ENCODE measurements around the gene SPINK8. TPM values are rescaled to one million over a fixed set of nuclear protein-coding genes. Genes with fewer than 3 reads are reported as not detected.

SPINK8 gene
- total and polyA plus RNA-seq, 12 donors: not detected

GRCh38 chr3:48370333-48370713, 36.9 kb upstream of the SPINK8 start:
- DNase-seq (no peak), ATAC-seq (no peak)
- no peaks in the 10 kb centered on the region for H3K4me1 ChIP-seq
- no peak overlapping the region for H3K4me3 ChIP-seq
- 81 to 83% methylated on average over 7 of the region's 7 CpGs for WGBS, 2 donors
- no peak overlapping the region for H3K27ac ChIP-seq
- no peaks in the 10 kb centered on the region for H3K9me3 ChIP-seq
- intact Hi-C loops (cut with DNase I): no loop called here
- no peaks in the 10 kb centered on the region for H3K36me3 ChIP-seq
- TF ChIP-seq CTCF (IDR thresholded peaks at IDR 0.05): no peak
- no peaks in the 10 kb centered on the region for H3K27me3 ChIP-seq

- TF ChIP-seq CTCF (IDR thresholded peaks at IDR 0.05): no peak
- Histone ChIP-seq H3K36me3 (no peaks in the 10 kb centered on the region), H3K27ac (no peak overlapping the region), H3K4me1 (no peaks in the 10 kb centered on the region), H3K9me3 (no peaks in the 10 kb centered on the region), H3K27me3 (no peaks in the 10 kb centered on the region), H3K4me3 (no peak overlapping the region)
- 69 to 71% methylated on average over 7 of the region's 7 CpGs for WGBS, 2 donors
- intact Hi-C loops (cut with DNase I): no loop called here
- no peak for DNase-seq
- no peak for ATAC-seq
These were observed 36.4 kb upstream of the SPINK8 start for GRCh38 chr3:48369693-48370332.

DNA sequence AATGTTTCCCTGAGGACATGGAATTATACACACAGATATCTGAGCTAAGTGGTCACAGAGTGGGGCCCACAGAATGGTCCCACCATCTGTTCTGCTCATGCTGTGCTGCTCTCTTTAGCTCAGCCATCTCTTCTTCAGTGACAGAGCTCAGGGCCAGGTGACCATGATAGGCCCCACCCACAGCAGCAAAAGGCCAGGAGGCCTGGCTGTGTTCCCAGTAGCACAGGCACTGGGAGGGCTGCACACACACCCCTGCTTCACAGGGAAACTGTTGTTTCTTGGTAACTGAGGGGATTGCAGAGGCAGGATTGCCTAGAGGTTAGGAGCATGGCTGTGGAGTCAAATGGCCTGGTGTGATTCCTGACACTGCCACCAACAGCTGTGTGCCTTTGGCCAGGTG, 33.7 kb upstream of the SPINK8 start:
- intact Hi-C loops (cut with DNase I): no loop called here
- DNase-seq (peak in 1 of 2 donors; percentile 15), ATAC-seq (peak in 4 of 8 donors; percentile 41 to 71 (median 62))

GRCh38 chr3:48364840-48365239, 31.4 kb upstream of the SPINK8 start:
- Histone ChIP-seq H3K4me3 (no peak overlapping the region), H3K36me3 (no peaks in the 10 kb centered on the region), H3K9me3 (peaks cover 0 to 27% (median 5%) of the 10 kb centered on the region in 11 donors), H3K27ac (no peak overlapping the region), H3K27me3 (no peaks in the 10 kb centered on the region), H3K4me1 (no peaks in the 10 kb centered on the region)
- 77 to 78% methylated on average over 1 of the region's 1 CpG for WGBS, 2 donors
- TF ChIP-seq CTCF (IDR thresholded peaks at IDR 0.05): no peak
- intact Hi-C loops (cut with DNase I): no loop called here
- no peak for DNase-seq
- ATAC-seq: no peak

More for the DNA sequence above, 33.7 kb upstream of the SPINK8 start:
- Histone ChIP-seq H3K9me3 (peaks cover 0 to 7% (median 1%) of the 10 kb centered on the region in 11 donors), H3K4me3 (no peak overlapping the region), H3K27ac (no peak overlapping the region), H3K36me3 (no peaks in the 10 kb centered on the region), H3K27me3 (no peaks in the 10 kb centered on the region), H3K4me1 (no peaks in the 10 kb centered on the region)
- no peak for TF ChIP-seq CTCF (IDR thresholded peaks at IDR 0.05)
